Nephron progenitor cell (in vitro differentiated cells): ENCODE results near the gene TLE3.

Source experiments
- DNase-seq: peaks from one replicate; pipeline ENCODE4 v3.0.0; 2021
- H3K27ac Mint-ChIP-seq: 2 replicates; pipeline ENCODE4 v1.8.0; 2021; ENCODE audit warnings: mild to moderate bottlenecking, moderate library complexity, mixed read lengths
- H3K27me3 Mint-ChIP-seq: 2 replicates; pipeline ENCODE4 v1.8.0; 2021; ENCODE audit warnings: mild to moderate bottlenecking, low read depth, mixed read lengths; ENCODE audit not compliant: poor library complexity
- H3K36me3 Mint-ChIP-seq: 2 replicates; pipeline ENCODE4 v1.8.0; 2021; ENCODE audit warnings: low read depth, mixed read lengths
- H3K4me1 Mint-ChIP-seq: 2 replicates; pipeline ENCODE4 v1.8.0; 2021; ENCODE audit warnings: mixed read lengths
- H3K4me3 Mint-ChIP-seq: 2 replicates; pipeline ENCODE4 v1.8.0; 2021; ENCODE audit warnings: mild to moderate bottlenecking, moderate library complexity, mixed read lengths
- H3K9me3 Mint-ChIP-seq: 2 replicates; pipeline ENCODE4 v1.8.0; 2021; ENCODE audit warnings: mild to moderate bottlenecking, moderate library complexity, mixed read lengths
- TF ChIP-seq, protein P1 (sequence below): fragments of 200-600 bp; sonication (generic); IDR thresholded peaks from 2 replicates; pipeline ENCODE4 v1.5.0; 2021; ENCODE audit warnings: antibody characterized with exemption

TLE3 gene

DNA sequence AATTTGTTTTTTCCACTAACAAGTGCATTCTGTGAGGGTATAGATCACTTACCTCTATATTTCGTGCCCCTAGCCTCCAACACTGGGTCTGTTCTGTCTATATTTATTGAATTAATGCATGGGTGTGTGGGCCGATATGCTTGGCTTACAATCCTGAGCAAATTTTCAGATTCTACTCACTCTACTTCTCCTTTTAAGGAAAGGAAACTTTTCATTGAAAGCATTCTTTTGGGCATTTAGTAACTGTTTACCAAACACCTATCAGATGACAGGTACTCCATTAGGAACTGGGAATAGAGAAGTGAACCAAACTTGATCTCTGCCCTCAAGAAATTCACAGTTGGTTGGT lies 60.5 kb downstream of the TLE3 start:
- no peak for DNase-seq
- Mint-ChIP-seq H3K27ac (no peak overlapping the region), H3K36me3 (no peaks in the 10 kb centered on the region), H3K4me3 (no peak overlapping the region), H3K9me3 (no peaks in the 10 kb centered on the region), H3K27me3 (peaks cover 20% of the 10 kb centered on the region), H3K4me1 (peaks cover 12% of the 10 kb centered on the region)
- TF ChIP-seq, protein P1, sequence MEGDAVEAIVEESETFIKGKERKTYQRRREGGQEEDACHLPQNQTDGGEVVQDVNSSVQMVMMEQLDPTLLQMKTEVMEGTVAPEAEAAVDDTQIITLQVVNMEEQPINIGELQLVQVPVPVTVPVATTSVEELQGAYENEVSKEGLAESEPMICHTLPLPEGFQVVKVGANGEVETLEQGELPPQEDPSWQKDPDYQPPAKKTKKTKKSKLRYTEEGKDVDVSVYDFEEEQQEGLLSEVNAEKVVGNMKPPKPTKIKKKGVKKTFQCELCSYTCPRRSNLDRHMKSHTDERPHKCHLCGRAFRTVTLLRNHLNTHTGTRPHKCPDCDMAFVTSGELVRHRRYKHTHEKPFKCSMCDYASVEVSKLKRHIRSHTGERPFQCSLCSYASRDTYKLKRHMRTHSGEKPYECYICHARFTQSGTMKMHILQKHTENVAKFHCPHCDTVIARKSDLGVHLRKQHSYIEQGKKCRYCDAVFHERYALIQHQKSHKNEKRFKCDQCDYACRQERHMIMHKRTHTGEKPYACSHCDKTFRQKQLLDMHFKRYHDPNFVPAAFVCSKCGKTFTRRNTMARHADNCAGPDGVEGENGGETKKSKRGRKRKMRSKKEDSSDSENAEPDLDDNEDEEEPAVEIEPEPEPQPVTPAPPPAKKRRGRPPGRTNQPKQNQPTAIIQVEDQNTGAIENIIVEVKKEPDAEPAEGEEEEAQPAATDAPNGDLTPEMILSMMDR: no peak

DNA sequence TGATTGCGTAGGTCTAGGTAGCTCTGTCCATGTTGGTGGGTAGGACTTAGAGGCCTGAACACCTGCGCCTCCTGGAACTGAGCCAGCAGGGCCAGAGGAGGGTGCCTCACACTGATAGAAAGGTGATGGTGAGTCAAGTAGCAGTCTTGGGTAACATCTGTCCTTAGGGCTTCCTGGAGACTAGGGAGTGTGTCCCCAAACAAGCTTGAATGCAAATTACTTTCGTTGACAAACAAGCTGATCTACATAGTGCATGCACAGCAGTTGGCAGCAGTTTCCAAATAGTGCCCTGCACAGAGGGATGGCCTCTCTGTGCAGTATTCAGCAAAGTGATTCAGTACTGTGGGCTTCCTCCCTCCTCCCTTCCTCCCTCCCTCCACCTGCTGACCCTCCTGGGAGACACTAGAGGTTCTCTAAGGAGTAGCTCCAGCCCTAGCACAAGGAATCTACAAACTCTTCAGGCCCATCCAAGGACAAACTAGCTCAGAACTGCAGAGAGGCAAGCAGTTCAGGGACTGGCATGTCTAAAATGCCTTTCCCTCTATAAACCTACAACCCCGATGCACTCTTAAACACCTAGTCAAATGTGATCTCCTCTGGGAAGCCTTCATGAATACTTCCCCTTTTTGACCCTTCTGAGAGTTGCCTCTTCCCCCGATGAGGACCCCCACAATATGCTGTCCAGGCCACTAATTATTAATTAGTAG lies 61.0 kb downstream of the TLE3 start:
- TF ChIP-seq, protein P1: no peak
- H3K9me3 Mint-ChIP-seq: no peaks in the 10 kb centered on the region
- no peak overlapping the region for H3K27ac Mint-ChIP-seq
- peaks cover 13% of the 10 kb centered on the region for H3K4me1 Mint-ChIP-seq
- no peak overlapping the region for H3K4me3 Mint-ChIP-seq
- H3K27me3 Mint-ChIP-seq: peaks cover 20% of the 10 kb centered on the region
- DNase-seq: no peak
- no peaks in the 10 kb centered on the region for H3K36me3 Mint-ChIP-seq

DNA sequence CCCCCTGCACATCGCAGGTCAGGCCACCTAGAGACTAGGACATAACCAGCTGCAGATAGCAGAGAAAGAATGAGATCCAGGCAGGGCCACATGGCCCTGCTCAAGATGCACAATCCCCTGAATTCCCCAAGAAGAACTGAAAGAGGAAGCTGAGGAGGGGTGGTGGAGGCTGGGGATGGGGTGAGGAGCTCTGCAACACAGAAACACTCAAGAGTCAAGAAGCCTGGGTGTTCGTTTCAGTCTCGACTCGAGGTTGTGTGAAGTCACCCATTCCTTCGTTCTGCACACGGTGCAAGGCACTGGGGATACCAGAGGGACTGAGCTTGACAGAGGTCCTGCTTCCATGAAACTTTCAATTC lies 62.0 kb downstream of the TLE3 start:
- no peak for DNase-seq
- Mint-ChIP-seq H3K9me3 (no peaks in the 10 kb centered on the region), H3K4me1 (peaks cover 22% of the 10 kb centered on the region), H3K27me3 (peaks cover 20% of the 10 kb centered on the region), H3K36me3 (no peaks in the 10 kb centered on the region), H3K27ac (no peak overlapping the region), H3K4me3 (no peak overlapping the region)
- TF ChIP-seq, protein P1: no peak

DNA sequence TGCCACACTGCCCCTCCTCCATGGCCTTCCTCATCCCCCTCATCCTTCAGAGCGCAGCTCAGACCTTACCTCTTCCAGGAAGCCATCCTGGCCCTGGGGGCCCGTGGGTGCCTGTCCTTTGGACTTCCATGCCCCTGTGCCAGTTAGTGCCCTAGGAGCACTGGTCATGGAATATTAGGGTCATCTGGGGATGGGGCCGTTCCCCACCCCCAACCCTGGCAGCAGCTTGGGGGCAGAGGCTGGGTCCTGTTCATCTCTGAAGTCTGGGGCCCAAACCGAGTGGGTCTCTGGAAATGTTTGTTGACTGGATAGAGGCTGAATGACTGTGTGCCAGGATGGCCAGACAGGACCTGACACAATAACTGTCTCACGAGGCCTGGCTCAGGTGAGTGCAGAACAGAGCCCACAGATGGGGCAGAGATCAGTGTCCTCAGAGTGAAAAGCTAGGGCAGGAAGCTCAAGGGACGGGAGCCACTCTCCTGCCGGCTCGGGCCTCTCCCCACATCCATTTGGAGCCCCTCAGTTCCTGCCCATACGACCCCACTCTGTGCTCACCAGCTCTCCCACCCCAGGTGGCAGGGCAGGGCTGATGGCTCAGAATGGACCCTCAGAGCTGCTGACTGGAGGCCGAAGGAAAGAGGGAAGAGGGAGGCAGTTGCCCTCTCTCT lies 62.5 kb downstream of the TLE3 start:
- H3K27me3 Mint-ChIP-seq: peaks cover 19% of the 10 kb centered on the region
- H3K4me3 Mint-ChIP-seq: no peak overlapping the region
- no peaks in the 10 kb centered on the region for H3K9me3 Mint-ChIP-seq
- TF ChIP-seq, protein P1: no peak
- H3K27ac Mint-ChIP-seq: no peak overlapping the region
- H3K4me1 Mint-ChIP-seq: peaks cover 25% of the 10 kb centered on the region
- no peaks in the 10 kb centered on the region for H3K36me3 Mint-ChIP-seq
- DNase-seq: no peak

DNA sequence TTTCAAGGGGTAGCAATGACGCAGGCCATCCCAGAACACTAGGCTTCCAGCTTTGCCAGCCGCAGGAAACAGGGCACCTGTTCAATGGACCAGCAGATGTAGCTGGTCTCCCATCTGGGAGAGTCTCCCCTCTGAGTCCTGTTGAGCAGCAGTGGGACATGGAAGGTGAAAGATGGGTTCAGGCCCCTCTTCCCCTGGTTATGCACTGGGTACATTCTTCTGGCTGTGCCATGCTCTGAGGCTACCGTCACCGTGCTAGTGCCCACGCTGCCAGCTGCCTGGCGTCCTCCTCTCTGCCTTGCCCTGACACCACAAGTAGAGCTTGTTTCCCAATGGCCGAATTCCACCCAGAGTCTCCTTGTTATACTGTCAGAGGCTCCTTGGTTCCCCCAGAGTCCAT lies 63.1 kb downstream of the TLE3 start:
- H3K36me3 Mint-ChIP-seq: no peaks in the 10 kb centered on the region
- H3K4me1 Mint-ChIP-seq: peaks cover 31% of the 10 kb centered on the region
- H3K27ac Mint-ChIP-seq: peak overlapping the region; percentile 45
- H3K9me3 Mint-ChIP-seq: no peaks in the 10 kb centered on the region
- peaks cover 22% of the 10 kb centered on the region for H3K27me3 Mint-ChIP-seq
- DNase-seq: no peak
- no peak overlapping the region for H3K4me3 Mint-ChIP-seq
- TF ChIP-seq, protein P1: no peak

DNA sequence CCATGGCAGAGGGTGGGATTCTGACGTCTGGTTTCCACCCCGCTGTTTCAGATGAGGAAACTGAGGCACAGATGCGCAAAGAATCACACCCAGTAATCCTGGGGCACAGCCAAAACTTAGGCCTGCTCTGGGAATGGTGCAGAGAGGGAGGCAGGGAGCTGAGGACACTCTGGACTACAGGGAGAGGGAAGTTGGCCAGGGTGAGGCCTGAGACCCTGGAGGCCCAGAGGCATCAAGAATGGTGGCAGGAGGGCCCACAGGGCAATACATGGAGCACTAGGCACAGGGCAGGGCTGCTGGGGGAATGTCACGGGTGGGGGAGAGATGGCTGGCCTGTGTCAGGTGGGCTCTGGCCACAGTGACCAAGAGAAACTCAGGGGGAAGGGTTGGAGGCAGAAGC lies 63.6 kb downstream of the TLE3 start:
- DNase-seq: no peak
- Mint-ChIP-seq H3K4me1 (peaks cover 34% of the 10 kb centered on the region), H3K4me3 (no peak overlapping the region), H3K9me3 (no peaks in the 10 kb centered on the region), H3K27ac (no peak overlapping the region), H3K36me3 (no peaks in the 10 kb centered on the region), H3K27me3 (peaks cover 23% of the 10 kb centered on the region)
- TF ChIP-seq, protein P1: no peak
